GM12878 (cell line): ENCODE data around the gene PRRT4.

Experiments
- BCL3 ChIP-seq: IDR thresholded peaks from 2 replicates; pipeline ENCODE4 v1.6.1; 2011; ENCODE audit warnings: borderline replicate concordance, low read depth, mild to moderate bottlenecking, moderate library complexity, low read length; ENCODE audit not compliant: insufficient read depth, poor library complexity, severe bottlenecking
- CHD2 ChIP-seq: IDR thresholded peaks from 2 replicates; pipeline ENCODE4 v1.6.1; 2011; ENCODE audit warnings: low read depth, low read length, improper control_type of control experiment, borderline replicate concordance
- CTCF ChIP-seq, 3 experiments: IDR thresholded peaks in 2 of 3; conservative IDR thresholded peaks in 1 of 3; 2 replicates each; pipeline ENCODE4 v1.5.1; 2011; ENCODE audit warnings: low read depth in 3 of 3, low read length in 3 of 3, mild to moderate bottlenecking in 3 of 3, control low read depth in 2 of 3, moderate library complexity in 2 of 3, inconsistent platforms in 1 of 3, mixed read lengths in 1 of 3; ENCODE audit not compliant: control insufficient read depth in 2 of 3, insufficient read depth in 1 of 3; ENCODE audit errors: extremely low read depth in 1 of 3
- E2F8 ChIP-seq: fragments of 450-650 bp; IDR thresholded peaks from 2 replicates; pipeline ENCODE4 v1.6.1; 2018; ENCODE audit warnings: mild to moderate bottlenecking, low read depth, moderate library complexity; ENCODE audit not compliant: partially characterized antibody
- EGR1 ChIP-seq, 2 experiments: IDR thresholded peaks; 1 replicate in 1 of 2; 2 replicates in 1 of 2; pipeline ENCODE4 v1.6.1; 2011 to 2012; ENCODE audit warnings: low read depth in 2 of 2, low read length in 2 of 2, borderline replicate concordance in 1 of 2, mild to moderate bottlenecking in 1 of 2, moderate library complexity in 1 of 2
- HDAC2 ChIP-seq: fragments of 200-600 bp; sonication (generic); IDR thresholded peaks from 2 replicates; pipeline ENCODE4 v1.6.1; 2017
- POLR2AphosphoS5 ChIP-seq: IDR thresholded peaks from 2 replicates; pipeline ENCODE4 v1.6.1; 2011; ENCODE audit warnings: mild to moderate bottlenecking, low read length, inconsistent platforms
- RAD21 ChIP-seq: IDR thresholded peaks from 2 replicates; pipeline ENCODE4 v1.6.1; 2011; ENCODE audit warnings: mild to moderate bottlenecking, low read depth, low read length, moderate library complexity; ENCODE audit not compliant: insufficient read depth
- RCOR1 ChIP-seq: conservative IDR thresholded peaks from 2 replicates; pipeline ENCODE4 v1.6.1; 2012; ENCODE audit warnings: low read depth, low read length, improper control_type of control experiment
- REST ChIP-seq: IDR thresholded peaks from 2 replicates; pipeline ENCODE4 v1.6.1; 2012; ENCODE audit warnings: mild to moderate bottlenecking, low read depth, low read length
- TARDBP ChIP-seq: IDR thresholded peaks from 2 replicates; pipeline ENCODE4 v1.6.1; 2016; ENCODE audit warnings: borderline replicate concordance
- TBL1XR1 ChIP-seq: IDR thresholded peaks from 2 replicates; pipeline ENCODE4 v1.6.1; 2012; ENCODE audit warnings: low read depth, low read length, improper control_type of control experiment

- TF ChIP-seq RAD21 (no peak), RCOR1 (no peak), CTCF (IDR thresholded peaks at IDR 0.05 in 2 of 3, conservative IDR thresholded peaks at IDR 0.05 in 1 of 3; ENCODE audit: control insufficient read depth in 2 of 3, extremely low read depth in 1 of 3, insufficient read depth in 1 of 3, low read depth in 3 of 3, low read length in 3 of 3) (no peak), CHD2 (no peak), BCL3 (no peak), TARDBP (no peak), REST (no peak), HDAC2 (no peak), TBL1XR1 (no peak), POLR2AphosphoS5 (no peak), E2F8 (no peak), EGR1 (IDR thresholded peaks at IDR 0.05; ENCODE audit: borderline replicate concordance in 1 of 2, low read depth in 2 of 2, low read length in 2 of 2) (no peak)
Observed at GRCh38 chr7:128385988-128386925, 24.8 kb upstream of the PRRT4 start.
